GM18505 (cell line): Measurements from ENCODE around the gene C9orf85.

Source experiments
- ATAC-seq: cut with Tn5 transposase; IDR thresholded peaks from one replicate; pipeline ENCODE4 v1.9.1; 2021; ENCODE audit not compliant: unreplicated experiment
- POLR2A ChIP-seq: IDR thresholded peaks from 4 replicates; pipeline ENCODE4 v1.6.1; 2011; ENCODE audit warnings: borderline replicate concordance; ENCODE audit not compliant: insufficient read depth, insufficient read length; ENCODE audit errors: extremely low read depth

Gene C9orf85

DNA sequence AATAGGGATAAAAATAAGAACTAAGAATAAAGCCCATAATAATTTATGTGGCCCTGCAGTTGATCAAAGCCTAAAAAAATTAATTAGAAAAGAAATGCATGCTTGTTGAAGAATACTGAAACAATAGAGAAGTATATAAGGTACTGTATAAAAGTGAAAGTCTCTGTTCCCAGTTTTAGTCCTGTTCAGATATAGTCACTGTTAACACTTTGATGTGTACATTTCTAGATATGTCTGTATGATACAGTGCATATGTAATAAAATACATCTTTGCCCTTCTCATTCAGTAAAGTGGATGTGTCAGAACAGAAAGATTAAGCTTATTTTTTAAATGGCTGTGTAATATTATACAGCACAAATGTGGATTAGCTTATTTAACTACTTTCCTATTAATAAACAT is 4.1 kb downstream of the C9orf85 start:
- no peak for ATAC-seq
- TF ChIP-seq POLR2A: no peak

DNA sequence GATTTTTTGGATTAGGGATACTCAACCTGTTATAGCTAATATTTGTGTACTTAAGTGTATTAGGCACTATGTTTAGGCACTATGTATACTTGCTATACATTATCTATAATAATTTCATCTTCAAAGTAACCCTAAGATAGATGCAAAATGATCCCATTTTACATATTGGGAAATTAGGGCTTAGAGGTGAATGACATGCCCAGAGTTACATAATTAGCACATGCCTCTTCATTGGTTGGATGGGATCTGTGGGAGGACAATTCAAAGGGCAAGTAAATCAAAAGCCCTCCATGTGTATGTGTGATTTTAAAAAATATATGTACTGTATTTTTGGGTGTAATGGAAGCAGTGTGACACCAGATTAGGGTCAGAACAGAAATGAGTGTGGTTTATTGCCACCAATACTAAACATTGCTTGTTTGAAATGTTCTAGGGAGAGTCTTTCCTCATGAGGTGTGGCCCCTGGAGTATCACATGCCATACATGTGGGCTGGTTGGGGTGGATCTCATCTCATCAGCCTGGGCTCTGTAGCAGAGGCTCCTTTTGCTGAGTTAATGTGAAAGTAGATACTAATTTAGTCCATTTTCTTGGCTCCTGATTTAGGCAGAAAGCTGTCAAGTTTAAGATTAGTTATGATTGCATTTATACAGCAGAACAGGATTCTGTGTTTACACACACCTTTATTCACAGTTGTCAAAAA is 5.5 kb downstream of the C9orf85 start:
- peak; percentile 85 for ATAC-seq
- no peak for TF ChIP-seq POLR2A

- ATAC-seq: no peak
- no peak for TF ChIP-seq POLR2A
These were observed 7.0 kb downstream of the C9orf85 start for GRCh38 chr9:71918419-71918818.

DNA sequence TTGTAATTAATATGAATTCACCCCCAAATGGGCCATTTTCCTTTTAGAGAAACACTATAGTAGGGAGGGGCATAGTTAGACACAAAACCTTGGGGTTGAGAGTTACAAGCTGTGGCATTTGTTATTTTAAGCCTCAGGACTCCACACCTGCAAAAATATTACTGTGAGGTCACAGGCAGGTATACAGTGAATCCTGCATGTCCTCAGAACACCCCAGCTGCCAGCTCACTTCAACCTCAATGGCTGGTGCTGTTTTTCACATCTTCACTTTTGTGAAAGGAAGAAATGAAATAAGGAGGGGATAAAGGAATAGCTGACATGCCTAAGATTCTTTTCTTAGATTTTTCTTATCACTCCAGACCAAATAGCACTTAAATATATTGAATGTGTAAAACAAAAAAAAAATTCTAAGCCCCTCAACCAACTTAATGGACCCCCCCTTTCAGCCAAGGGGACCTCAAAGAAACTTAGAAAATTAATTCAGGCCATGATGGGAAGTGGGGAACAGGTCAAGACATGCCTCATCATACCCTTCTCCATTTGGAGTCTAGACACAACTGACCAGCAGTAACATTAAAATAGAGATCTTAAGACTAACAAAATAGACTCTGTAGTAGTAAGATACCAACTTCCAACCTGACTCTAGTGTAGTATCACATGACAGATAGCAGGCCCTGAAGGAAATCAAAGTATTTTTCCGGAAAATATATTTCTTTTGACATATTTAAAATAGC is 9.2 kb downstream of the C9orf85 start:
- no peak for ATAC-seq
- TF ChIP-seq POLR2A: no peak

GRCh38 chr9:71921190-71921814 is 9.9 kb downstream of the C9orf85 start:
- no peak for ATAC-seq
- TF ChIP-seq POLR2A: no peak

DNA sequence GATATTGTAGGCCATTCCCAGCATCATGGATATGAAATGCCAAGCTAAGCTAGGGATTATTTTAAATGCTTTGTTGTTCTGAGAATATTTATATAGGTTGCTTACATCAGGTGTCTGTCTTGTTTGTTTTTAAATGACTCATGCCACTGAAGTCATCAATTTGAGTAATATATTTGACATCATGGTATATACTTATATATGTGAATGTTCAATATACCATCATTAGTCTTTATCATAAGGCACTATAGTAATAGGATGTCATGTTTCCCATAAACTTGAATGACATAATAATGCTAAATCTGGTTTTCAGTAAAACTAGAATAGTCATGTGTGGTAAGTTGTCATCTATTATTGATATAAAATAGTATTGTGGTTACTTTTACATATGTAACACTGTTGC is 13.1 kb downstream of the C9orf85 start:
- no peak for ATAC-seq
- no peak for TF ChIP-seq POLR2A

DNA sequence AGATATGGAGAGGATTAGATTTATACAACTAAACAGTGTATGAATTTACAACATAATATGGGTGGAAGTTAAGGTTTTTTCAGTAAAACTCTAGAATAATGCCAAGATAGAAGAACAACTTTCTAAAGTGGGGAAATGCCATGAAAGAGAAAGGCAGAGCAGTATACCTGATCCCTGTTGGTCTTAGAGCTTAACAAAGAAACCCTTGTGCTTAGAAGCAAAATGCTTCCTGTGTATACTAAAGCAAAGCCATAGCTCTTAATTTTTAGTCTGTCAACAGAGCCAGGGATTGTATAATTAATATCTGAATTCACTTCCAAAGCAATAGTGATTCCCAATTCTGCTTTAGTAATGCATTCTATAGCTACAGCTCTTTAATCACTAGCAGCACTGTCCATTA is 14.4 kb downstream of the C9orf85 start:
- no peak for ATAC-seq

DNA sequence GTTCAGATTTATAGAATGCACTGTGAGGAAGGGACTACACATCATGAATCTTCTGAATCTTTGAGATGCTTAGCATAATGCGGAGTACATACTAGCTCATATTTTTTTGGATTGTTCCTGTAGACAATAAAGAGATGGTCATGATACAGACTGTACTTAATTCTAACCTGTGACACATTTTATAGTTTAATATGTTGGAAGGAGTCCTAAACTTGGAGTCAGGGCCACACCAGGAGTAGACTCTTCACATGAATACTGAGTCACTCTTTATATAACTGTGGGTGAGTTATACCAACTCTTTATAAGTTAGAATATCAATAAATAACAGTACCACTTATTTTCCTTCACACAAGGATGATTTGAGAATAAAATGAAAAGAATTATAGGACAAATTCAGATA is 16.9 kb downstream of the C9orf85 start:
- no peak for TF ChIP-seq POLR2A
- no peak for ATAC-seq

More for the DNA sequence above, 14.4 kb downstream of the C9orf85 start:
- no peak for TF ChIP-seq POLR2A

DNA sequence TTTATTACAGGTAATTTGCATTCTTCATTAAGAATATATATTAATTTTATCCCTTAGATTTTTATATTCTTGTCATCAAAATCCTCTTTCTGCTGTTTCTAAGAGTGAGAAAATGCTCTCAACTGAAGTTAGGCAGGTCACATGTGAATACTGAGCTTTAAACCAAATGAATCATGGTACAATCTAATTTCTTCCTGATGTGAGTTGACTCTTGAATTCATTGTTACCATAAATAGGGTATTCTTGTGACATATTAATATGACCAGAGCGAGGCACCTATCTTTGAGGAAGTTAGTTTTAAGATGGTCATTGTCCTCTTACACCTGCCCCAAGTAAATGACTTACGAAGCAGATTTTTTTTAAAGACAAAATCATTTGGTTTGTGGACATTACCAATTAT is 17.4 kb downstream of the C9orf85 start:
- no peak for ATAC-seq
- no peak for TF ChIP-seq POLR2A

DNA sequence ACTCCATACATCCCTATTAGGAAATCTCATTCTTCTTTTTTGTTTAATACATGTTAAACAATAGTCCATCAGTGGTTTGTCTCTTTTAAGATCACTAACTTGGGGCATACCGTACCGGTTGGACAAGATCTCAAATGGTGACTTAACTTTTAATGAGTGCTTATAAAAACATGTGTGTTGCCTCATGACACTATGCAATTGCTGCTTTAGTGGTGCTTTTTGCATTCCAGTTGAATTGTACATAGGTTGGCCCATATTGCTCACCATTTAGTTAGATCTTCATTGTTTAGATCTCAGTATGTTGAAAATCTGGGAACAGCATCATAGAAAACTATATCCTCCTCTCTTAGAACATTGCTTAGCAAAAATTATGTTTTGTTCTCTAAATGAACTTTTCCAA is 17.8 kb downstream of the C9orf85 start:
- no peak for ATAC-seq
- no peak for TF ChIP-seq POLR2A

DNA sequence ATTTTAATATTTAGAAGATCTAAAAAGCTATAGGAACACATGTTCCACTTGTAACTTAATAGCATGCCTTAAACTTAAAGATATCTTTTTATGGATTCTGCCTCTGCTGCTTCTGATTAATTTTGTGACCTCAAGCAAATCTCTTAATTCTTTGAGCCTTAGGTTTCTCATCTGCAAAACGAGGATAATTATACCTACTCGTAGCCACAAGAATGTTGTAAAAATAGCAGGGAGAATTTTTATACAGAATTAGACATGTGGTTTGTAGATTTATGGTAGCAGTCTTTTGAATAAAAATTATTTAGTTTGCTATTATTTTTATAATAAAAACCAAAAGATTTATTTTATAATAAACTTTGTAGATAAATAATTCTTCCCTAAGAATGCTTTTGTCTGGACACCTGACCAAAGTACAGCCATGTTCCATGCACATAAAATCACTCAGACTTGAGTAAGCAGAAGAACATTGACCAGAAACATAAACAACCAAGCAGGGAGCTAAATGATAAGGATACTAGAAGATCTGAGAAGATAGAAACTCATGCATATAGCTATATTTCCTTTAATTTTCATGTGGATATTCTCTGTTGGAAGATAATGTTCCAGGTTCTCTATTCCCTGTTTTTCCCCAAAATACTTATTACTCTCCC is 18.5 kb downstream of the C9orf85 start:
- TF ChIP-seq POLR2A: no peak
- no peak for ATAC-seq

DNA sequence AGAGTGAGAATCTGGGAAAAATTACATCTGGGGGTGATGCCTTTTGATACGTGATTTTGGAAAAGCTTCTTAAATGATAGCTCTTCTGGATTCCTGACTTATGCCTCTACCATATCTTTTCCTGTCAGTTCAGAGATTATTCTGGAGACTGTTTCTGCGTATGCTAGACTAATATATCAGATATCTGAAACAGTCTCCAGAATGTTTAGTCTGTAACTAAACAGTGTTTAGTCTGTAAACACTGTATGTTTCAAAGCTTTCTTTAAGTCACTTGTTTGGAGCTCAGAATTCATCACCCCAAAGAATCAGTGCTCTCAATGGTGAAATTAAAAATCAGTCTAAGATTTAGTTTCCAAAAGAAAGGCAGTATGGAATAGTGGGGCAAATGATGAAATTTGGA is 19.7 kb downstream of the C9orf85 start:
- no peak for ATAC-seq
- TF ChIP-seq POLR2A: no peak

DNA sequence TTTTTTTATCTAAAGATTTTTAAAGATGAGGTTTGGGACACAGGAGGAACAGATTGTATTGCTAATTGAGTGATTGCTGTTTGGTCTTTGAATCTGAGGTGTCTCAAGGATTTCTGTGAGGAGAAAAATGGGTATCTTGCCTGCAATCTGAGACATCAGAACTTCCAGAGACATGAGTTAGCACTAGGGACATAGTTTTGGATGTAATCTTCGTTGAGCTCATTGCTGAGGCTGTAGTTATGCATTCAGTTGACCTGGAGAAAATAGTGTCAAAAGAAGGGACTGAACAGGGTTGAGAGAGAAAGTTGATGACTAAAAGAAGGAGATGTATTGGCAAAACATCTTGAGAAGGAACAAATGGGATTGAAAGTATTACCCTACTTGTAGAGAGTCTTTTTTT is 24.6 kb downstream of the C9orf85 start:
- ATAC-seq: no peak
- TF ChIP-seq POLR2A: no peak

DNA sequence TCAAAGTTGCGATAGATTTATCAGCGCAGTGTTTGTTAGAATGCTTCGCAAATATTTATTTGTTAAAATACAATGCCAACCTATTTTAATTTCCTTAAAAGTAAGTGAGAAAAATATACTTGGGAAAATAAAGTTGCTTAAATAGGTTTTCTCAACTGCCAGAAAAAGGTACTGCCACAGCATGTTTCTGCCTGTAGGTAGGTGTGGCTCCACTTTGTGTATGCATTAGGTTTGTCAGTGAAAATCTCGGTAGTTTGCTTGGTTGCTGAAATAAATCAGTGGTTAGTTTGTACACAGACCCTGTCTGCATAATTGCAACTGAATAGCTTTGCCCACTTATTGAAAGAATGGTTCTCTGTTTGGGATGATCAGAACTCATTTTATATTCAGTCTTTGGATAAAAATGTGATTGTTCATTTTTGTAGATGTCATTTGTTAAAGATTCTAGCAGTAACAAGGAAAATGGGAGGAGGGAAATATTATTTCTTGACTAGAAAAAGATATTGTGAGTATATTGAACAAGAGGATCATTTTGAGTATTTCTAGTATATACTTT is 25.7 kb downstream of the C9orf85 start:
- ATAC-seq: no peak
- TF ChIP-seq POLR2A: no peak

DNA sequence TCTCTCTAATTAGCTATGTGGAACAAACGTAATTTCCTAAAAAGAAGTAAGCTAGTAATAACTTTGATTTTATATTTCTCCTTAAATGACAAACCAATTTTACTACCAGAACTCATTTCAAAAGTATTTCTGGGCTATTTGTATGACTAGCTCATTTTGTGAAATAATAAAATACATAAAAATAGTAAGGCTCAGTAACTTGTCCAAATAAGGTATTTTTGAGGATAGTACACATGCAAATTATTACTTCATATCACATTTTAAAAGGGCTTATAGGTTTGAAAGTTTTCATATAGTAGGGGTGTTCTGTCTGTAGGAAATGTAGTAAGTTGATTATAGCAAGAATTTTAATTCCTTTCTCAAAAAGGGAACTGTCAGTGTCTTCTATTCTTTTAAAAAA is 26.5 kb downstream of the C9orf85 start:
- ATAC-seq: no peak
- no peak for TF ChIP-seq POLR2A
